Keratinocyte (primary cell): ENCODE measurements around the gene SLX4IP. TPM values are rescaled to one million over a fixed set of nuclear protein-coding genes. Genes with fewer than 3 reads are reported as not detected.

Experiments
- DNase-seq: peaks from one replicate; pipeline ENCODE4 v3.0.0-alpha.2; 2011; ENCODE audit warnings: low read depth, missing footprints, low spot score
- FAIRE-seq: peaks from 2 replicates; lab custom pipeline; 2011; peaks lifted over from hg19 to GRCh38; lab: Jason Lieb, UNC
- H2AFZ ChIP-seq: 2 replicates; pipeline ENCODE4 v1.6.0; 2012; ENCODE audit warnings: low read length, control low read depth, inconsistent platforms; ENCODE audit not compliant: control insufficient read depth
- H3K27ac ChIP-seq: 2 replicates; pipeline ENCODE4 v1.5.1; 2011; ENCODE audit warnings: low read length; ENCODE audit not compliant: control insufficient read depth, insufficient read depth
- H3K27me3 ChIP-seq: 3 replicates; pipeline ENCODE4 v1.6.0; 2011; ENCODE audit warnings: low read length; ENCODE audit not compliant: control insufficient read depth, insufficient read depth; ENCODE audit errors: extremely low read depth
- H3K36me3 ChIP-seq, 2 experiments: 2 replicates in 1 of 2; 3 replicates in 1 of 2; pipeline ENCODE4 v1.5.1; 2011; ENCODE audit warnings: low read length in 2 of 2, mild to moderate bottlenecking in 1 of 2; ENCODE audit not compliant: control insufficient read depth in 2 of 2, insufficient read depth in 2 of 2; ENCODE audit errors: extremely low read depth in 1 of 2
- H3K4me1 ChIP-seq: 3 replicates; pipeline ENCODE4 v1.5.1; 2011; ENCODE audit warnings: low read length; ENCODE audit not compliant: control insufficient read depth, insufficient read depth; ENCODE audit errors: extremely low read depth
- H3K4me2 ChIP-seq: 3 replicates; pipeline ENCODE4 v1.6.0; 2011; ENCODE audit warnings: low read depth, low read length; ENCODE audit not compliant: control insufficient read depth, insufficient read depth; ENCODE audit errors: extremely low read depth
- H3K4me3 ChIP-seq, 3 experiments: fragments of 200-600 bp in 1 of 3; sonication (generic) in 1 of 3; 2 replicates in 2 of 3; 3 replicates in 1 of 3; pipeline ENCODE4 v1.5.1; 2011 to 2016; ENCODE audit warnings: low read length in 3 of 3, mild to moderate bottlenecking in 3 of 3, control low read depth in 2 of 3, inconsistent platforms in 1 of 3, low read depth in 1 of 3, mixed read lengths in 1 of 3, mixed run types in 1 of 3, moderate library complexity in 1 of 3; ENCODE audit not compliant: control insufficient read depth in 2 of 3, insufficient read depth in 2 of 3; ENCODE audit errors: extremely low read depth in 1 of 3
- H3K79me2 ChIP-seq: 2 replicates; pipeline ENCODE4 v1.6.0; 2012; ENCODE audit warnings: low read length; ENCODE audit not compliant: control insufficient read depth, insufficient read depth
- H3K9ac ChIP-seq: 3 replicates; pipeline ENCODE4 v1.6.0; 2011; ENCODE audit warnings: low read length; ENCODE audit not compliant: control insufficient read depth, insufficient read depth; ENCODE audit errors: extremely low read depth
- H3K9me1 ChIP-seq: 3 replicates; pipeline ENCODE4 v1.6.0; 2011; ENCODE audit warnings: low read length; ENCODE audit not compliant: control insufficient read depth, insufficient read depth; ENCODE audit errors: extremely low read depth
- H3K9me3 ChIP-seq: 2 replicates; pipeline ENCODE4 v1.5.1; 2012; ENCODE audit warnings: low read depth, low read length; ENCODE audit not compliant: control insufficient read depth
- H4K20me1 ChIP-seq: 3 replicates; pipeline ENCODE4 v1.6.0; 2011; ENCODE audit warnings: low read length; ENCODE audit not compliant: control insufficient read depth, insufficient read depth; ENCODE audit errors: extremely low read depth
- EZH2 ChIP-seq: IDR thresholded peaks from one replicate; pipeline ENCODE4 v1.6.1; 2012; ENCODE audit warnings: inconsistent platforms, mild to moderate bottlenecking, low read length, moderate library complexity
- dilution Hi-C: fragments of 300-500 bp; cut with MboI; formaldehyde crosslinking; loops from one replicate; pipeline ENCODE4 v1.7.0; 2020; ENCODE audit warnings: low sequenced_read_pairs; ENCODE audit not compliant: extremely low pct_ligation_motif_present
- polyA plus RNA-seq, 5 experiments: library from polyadenylated mRNA; depleted of rRNA in 3 of 5; stranded (reverse) in 3 of 5; stranded (forward) in 1 of 5; unstranded in 1 of 5; fragments of >200 nt; gene quantifications; 1 replicate in 1 of 5; 2 replicates in 3 of 5; 3 replicates in 1 of 5; pipeline versions ENCODE4 v1.2.1 to v1.2.3, GENCODE V29; 2011 to 2012; ENCODE audit warnings: missing spikeins in 2 of 5, low read depth in 1 of 5, low replicate concordance in 1 of 5
- TF ChIP-seq, protein P1 (sequence below), 3 experiments: IDR thresholded peaks in 1 of 3; conservative IDR thresholded peaks in 1 of 3; optimal IDR thresholded peaks in 1 of 3; 2 replicates in 2 of 3; 3 replicates in 1 of 3; pipeline versions ENCODE3 to v1.5.1; 2011; ENCODE audit warnings: low read length in 3 of 3, mild to moderate bottlenecking in 3 of 3, moderate library complexity in 2 of 3, control low read depth in 1 of 3, inconsistent platforms in 1 of 3; ENCODE audit not compliant: insufficient read depth in 2 of 3; ENCODE audit errors: extremely low read depth in 1 of 3

SLX4IP gene
- polyA plus RNA-seq, 1 donor (not counting 4 experiments of a cell fraction or from before 2014, with no cell fraction given), result 3.0 TPM

DNA sequence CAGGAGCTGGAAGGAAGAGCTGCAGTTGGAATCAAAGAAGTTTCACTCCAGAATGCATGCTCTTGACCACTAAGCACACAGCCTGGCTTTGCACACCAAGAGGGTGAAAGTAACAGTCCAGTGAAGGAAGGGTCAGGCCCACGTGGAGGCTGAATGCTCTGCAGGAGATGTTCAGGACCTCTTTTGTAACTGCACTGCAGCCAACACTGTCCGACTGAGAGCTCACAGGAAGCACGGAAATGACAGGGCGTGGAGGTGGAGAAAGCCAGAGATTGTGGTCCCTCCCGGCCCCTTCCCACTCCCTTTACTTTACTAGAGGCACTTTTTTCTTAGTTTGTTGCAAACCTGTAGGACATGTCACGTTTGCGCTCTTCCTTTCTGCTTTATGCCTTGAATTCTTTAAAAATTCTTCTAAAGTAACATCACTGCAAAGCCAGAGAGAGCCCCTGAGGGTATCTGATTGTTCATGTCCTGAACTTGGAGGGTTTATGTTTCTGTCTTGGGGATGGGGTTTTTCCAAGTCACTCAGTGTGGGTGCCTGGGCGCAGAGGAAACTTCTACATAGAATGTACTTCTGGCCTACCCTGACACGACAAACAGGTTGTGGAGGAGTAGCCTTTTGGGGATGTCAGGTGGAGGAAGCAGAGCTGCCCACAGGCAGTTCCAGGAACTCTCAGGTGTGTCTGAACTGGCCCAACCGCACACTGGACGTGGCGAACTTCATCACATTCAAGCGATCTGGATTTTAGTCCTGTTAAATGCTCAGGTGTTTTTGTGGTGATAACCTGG, 197.8 kb downstream of the SLX4IP start:
- Histone ChIP-seq H3K27me3 (no peaks in the 10 kb centered on the region), H3K4me1 (peaks cover 56% of the 10 kb centered on the region), H4K20me1 (peaks cover 3% of the 10 kb centered on the region), H2AFZ (no peak overlapping the region), H3K9me1 (peaks cover 7% of the 10 kb centered on the region), H3K79me2 (no peaks in the 10 kb centered on the region), H3K36me3 (peaks cover 0 to 11% of the 10 kb centered on the region in 2 experiments), H3K4me2 (peak overlapping the region; percentile 60), H3K27ac (peak overlapping the region; percentile 83), H3K9ac (peak overlapping the region; percentile 23), H3K4me3 (no peak overlapping the region), H3K9me3 (no peaks in the 10 kb centered on the region)
- dilution Hi-C loops, result no loop called here
- TF ChIP-seq, protein P1, sequence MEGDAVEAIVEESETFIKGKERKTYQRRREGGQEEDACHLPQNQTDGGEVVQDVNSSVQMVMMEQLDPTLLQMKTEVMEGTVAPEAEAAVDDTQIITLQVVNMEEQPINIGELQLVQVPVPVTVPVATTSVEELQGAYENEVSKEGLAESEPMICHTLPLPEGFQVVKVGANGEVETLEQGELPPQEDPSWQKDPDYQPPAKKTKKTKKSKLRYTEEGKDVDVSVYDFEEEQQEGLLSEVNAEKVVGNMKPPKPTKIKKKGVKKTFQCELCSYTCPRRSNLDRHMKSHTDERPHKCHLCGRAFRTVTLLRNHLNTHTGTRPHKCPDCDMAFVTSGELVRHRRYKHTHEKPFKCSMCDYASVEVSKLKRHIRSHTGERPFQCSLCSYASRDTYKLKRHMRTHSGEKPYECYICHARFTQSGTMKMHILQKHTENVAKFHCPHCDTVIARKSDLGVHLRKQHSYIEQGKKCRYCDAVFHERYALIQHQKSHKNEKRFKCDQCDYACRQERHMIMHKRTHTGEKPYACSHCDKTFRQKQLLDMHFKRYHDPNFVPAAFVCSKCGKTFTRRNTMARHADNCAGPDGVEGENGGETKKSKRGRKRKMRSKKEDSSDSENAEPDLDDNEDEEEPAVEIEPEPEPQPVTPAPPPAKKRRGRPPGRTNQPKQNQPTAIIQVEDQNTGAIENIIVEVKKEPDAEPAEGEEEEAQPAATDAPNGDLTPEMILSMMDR (optimal IDR thresholded peaks at IDR 0.05 in 1 of 3, IDR thresholded peaks at IDR 0.05 in 1 of 3, conservative IDR thresholded peaks at IDR 0.05 in 1 of 3; ENCODE audit: extremely low read depth in 1 of 3, insufficient read depth in 2 of 3, low read length in 3 of 3), result no peak
- no peak for TF ChIP-seq EZH2
- FAIRE-seq, result peak; percentile 87
- DNase-seq, result no peak

DNA sequence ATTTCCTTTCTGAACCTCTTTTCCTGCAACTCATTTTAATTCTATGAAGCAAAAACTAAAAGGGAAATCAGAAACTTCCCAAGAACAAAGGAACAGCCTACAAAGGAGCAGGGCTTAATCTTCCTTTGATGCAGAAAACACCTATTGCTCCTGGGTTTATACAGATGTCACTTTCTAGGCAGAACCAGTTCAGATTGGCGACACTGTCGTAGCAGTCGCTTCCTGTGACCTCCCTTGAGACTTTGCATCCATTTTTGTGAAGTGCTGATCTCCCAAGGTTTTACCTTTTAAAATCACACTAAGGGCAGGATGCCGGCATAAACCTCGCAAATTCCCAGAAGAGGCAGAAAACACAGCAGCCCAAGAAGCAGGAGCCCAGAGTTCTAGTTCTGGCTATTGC, 198.6 kb downstream of the SLX4IP start:
- H3K4me1 ChIP-seq, result peaks cover 64% of the 10 kb centered on the region
- dilution Hi-C loops, result no loop called here

More for the DNA sequence above, 198.6 kb downstream of the SLX4IP start:
- Histone ChIP-seq H3K9me1 (peaks cover 7% of the 10 kb centered on the region), H3K9ac (peak overlapping the region; percentile 23), H3K27me3 (no peaks in the 10 kb centered on the region), H2AFZ (no peak overlapping the region), H3K27ac (peak overlapping the region; percentile 83), H3K79me2 (no peaks in the 10 kb centered on the region), H3K4me2 (peak overlapping the region; percentile 60), H3K4me3 (peak overlapping the region in 1 of 3 experiments; percentile 1), H4K20me1 (peaks cover 5% of the 10 kb centered on the region), H3K9me3 (no peaks in the 10 kb centered on the region), H3K36me3 (peaks cover 0 to 12% of the 10 kb centered on the region in 2 experiments)
- DNase-seq (no peak), FAIRE-seq (no peak)
- TF ChIP-seq, protein P1 (optimal IDR thresholded peaks at IDR 0.05 in 1 of 3, IDR thresholded peaks at IDR 0.05 in 1 of 3, conservative IDR thresholded peaks at IDR 0.05 in 1 of 3; ENCODE audit: extremely low read depth in 1 of 3, insufficient read depth in 2 of 3, low read length in 3 of 3), result no peak
- TF ChIP-seq EZH2, result no peak
